GM21723 (cell line): ENCODE data around the gene ARHGAP28.
"Not testable (repeated sequence)": the region's sequence is repeated elsewhere in the genome, so short reads cannot be mapped to it uniquely, and the experiment has no call there.

Experiments used
- ATAC-seq: cut with Tn5 transposase; IDR thresholded peaks from one replicate; pipeline ENCODE4 v1.9.1; 2021; ENCODE audit warnings: mild to moderate bottlenecking, moderate library complexity; ENCODE audit not compliant: unreplicated experiment

Gene ARHGAP28

GRCh38 chr18:6920099-6920955, 190.8 kb downstream of the ARHGAP28 start:
- no peak for ATAC-seq

- ATAC-seq: no peak
Observed at GRCh38 chr18:6921571-6921970, 192.1 kb downstream of the ARHGAP28 start.

GRCh38 chr18:6923220-6923619, 193.7 kb downstream of the ARHGAP28 start:
- ATAC-seq: no peak

DNA sequence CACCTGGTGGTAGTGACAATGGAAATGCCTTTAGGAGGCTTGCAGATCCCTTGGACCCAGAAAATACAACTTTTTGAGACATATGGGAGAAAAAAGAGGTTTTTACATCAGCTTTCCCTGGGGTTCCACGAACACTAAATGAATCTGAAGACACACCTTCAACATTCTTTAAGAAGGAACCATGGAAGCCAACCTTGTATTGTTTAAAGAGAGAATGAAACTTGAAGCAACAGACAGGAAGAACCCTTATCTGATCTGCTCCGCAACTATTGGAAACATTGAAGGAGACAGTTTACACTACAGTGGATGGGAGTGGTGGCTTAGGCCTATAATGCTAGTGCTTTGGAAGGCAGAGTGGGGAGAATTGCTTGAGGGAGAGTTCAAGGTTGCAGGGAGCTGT, 197.6 kb downstream of the ARHGAP28 start:
- no peak for ATAC-seq

DNA sequence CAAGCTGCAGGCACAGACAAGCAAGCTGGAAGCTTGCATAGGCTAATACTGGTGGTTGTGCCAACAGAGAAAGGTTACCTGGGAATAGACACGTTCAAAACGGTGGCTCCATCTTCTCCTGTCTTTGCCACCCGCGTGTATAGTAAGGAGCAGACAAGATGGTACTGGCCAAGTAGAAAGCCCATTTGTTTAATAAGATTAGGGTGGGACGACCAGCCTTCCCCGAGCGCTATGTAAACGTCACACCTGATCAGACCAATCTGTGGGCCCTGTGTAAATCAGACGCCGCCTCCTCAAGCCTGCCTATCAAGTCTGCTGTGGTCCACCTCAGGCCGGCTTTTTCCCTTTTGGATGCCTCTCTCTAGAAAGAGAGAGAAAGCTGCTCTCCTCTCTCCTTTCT, 198.8 kb downstream of the ARHGAP28 start:
- no peak for ATAC-seq

DNA sequence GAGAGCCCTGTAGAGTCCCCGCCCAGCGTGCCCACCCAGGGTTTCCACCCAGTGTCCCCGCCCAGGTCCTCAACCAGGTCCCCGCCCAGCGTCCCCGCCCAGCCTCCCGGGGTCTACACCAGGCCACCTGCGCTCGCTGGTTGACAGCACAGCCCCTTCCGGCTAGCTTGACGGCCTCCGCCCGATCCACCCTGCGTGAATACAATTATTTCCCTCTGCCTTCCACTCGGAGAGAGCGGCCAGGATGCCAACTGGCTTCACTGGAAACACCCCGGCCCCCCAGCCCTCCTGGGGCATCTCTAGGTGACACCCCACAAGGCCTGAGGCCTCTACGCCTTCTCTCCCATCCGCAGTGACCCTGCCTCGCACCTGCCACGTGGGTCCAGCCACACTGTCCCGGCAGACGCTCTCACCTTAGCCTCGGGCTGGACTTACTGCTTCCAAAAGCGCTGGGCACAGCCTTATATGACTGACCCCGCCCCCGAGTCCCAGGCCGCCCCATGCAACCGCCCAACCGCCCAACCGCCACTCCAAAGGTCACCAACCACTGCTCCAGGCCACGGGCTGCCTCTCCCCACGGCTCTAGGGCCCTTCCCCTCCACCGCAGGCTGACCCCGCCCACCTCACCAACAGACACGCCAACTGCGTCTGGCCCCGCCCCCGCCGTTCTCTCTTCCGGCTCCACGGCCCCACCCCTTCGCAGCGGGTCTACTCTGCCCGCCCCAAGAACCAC, 200.0 kb downstream of the ARHGAP28 start:
- no peak for ATAC-seq

DNA sequence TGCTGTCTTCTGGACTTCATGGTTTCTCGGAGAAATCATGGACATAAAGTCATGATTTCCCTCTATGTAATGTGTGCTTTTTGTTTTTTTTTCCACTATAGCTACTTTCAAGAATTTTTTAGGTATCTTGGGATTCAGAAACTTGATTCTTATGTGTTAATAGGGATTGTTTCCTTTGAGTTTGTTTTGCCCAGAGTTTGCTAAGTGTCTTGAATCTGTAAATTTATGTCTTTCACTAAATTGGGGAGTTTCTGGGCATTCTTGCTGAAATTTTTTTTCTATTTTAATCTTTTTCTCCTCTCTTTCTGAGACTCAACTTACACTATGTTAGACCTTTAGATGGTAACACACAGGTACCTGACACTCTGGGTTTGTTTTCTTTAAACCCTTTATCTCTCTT, 205.3 kb downstream of the ARHGAP28 start:
- no peak for ATAC-seq

DNA sequence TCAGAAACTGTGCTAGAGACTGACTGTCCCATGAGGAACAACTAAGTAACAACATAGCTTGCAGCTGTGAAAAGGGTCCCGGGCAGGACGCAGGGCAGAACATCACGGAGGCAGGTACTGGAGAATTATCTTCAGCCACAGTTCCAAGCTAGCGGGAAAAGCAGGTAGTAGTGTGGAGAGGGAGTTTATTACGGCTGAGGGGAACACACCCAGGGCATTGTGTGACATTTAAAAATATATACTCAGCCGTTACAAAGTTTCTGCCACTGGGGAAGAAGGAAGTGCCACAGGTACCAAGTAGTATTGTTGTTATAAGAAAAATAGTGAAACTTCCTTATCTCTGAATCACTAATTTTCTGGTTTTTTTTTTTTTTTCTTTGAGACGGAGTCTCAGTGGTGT, 208.5 kb downstream of the ARHGAP28 start:
- ATAC-seq: no peak

GRCh38 chr18:6938403-6938802, 208.9 kb downstream of the ARHGAP28 start:
- not testable (repeated sequence) for ATAC-seq

DNA sequence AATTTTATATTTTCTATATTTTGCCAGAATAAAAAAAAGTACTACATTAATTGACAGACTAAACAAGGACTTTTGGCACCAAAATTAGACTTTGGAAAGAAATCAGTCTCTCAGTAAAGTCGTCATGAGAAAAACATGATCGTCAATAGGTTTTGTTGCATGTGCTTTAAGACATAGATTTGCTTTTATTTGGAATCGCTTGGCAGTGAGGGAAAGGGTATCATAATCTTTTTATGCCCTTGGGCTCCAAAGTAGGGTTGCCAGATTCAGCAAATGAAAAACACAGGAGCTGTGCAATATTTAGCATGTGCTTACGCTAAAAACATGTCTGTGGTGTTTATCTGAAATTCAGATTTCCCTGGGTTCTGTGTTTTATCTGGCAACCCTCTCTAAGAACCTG, 210.5 kb downstream of the ARHGAP28 start:
- no peak for ATAC-seq

GRCh38 chr18:6940451-6940850, 210.9 kb downstream of the ARHGAP28 start:
- ATAC-seq: no peak

GRCh38 chr18:6941996-6942395, 212.5 kb downstream of the ARHGAP28 start:
- ATAC-seq: no peak

- no peak for ATAC-seq
Observed at GRCh38 chr18:6942742-6943141, 213.2 kb downstream of the ARHGAP28 start.

- ATAC-seq: no peak
Observed at GRCh38 chr18:6943143-6943542, 213.6 kb downstream of the ARHGAP28 start.

- no peak for ATAC-seq
Observed at GRCh38 chr18:6947338-6948030, 218.0 kb downstream of the ARHGAP28 start.

GRCh38 chr18:6948281-6949055, 219.0 kb downstream of the ARHGAP28 start:
- no peak for ATAC-seq

DNA sequence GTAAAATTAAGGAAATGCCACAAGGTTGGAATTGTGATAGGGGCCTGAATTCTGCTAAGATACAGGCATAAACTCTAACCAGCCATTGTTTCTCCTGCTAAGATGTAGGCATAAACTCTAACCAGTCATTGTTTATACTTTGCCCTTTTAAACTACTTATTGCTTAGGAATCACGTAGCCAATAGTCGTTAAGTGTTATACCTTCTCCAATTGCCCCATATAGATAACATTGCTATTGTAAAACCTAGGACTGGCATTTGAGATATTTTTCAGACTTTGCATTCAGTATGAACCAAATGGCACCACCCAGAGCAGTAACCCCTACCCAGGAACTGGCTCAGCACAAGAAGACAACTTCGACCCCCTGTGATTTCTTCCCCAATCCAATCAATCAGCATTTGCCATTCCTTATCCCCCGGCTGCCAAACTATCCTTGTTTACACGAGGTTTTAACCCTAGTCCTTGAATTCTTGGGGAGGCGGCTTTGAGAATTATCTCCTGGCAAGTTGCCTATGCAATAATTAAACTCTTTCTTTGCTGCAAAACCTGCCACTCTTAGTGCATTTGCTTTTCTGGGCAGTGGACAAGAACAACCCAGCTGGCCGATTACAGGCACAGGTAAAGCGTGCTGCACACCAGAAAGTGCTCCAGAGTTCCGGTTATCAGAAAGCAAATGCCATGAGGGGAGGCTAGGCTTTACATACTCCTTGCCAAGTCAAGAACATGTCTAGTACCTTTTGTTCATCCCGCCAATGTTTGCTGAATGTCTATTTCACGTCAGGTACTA, 220.5 kb downstream of the ARHGAP28 start:
- ATAC-seq: no peak

GRCh38 chr18:6950641-6951040, 221.1 kb downstream of the ARHGAP28 start:
- ATAC-seq: no peak

DNA sequence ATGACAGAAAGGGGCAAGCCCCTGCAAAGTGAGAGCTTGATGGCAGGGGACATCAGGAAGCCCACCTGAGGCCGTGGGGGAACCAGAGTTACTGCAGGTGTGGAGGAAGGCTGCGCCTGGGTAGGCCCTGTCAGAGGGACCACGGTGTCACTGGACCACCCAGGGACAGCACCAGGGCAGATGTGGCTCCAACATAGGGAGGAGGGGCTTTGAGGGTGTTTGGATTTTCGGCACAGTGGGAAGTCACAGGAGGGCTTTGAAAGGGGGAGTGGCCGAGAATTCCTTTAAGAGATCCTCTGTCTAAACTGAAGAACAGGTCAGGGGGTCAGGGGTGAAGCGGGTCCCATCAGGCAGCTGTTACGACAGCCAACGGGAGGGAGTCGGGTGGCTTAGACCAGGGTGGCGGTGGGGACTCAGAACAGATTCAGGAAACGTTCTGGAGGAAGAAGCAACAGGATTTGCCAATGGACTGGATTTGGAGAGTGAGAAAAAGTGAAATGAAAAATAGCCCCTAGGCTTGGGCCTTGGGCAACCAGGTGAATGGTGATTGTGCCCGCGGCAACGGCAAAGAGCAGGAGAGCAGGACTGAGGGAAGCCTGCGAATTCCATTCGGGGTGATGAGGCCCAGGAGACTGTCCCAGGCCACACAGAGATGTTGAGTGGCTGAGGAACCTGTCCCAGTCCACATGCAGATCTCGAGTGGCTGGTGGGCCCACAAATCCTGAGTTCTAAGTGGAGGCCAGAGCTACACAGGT, 222.0 kb downstream of the ARHGAP28 start:
- no peak for ATAC-seq
